Measurements from ENCODE around the gene SMCO4.

SMCO4 gene

DNA sequence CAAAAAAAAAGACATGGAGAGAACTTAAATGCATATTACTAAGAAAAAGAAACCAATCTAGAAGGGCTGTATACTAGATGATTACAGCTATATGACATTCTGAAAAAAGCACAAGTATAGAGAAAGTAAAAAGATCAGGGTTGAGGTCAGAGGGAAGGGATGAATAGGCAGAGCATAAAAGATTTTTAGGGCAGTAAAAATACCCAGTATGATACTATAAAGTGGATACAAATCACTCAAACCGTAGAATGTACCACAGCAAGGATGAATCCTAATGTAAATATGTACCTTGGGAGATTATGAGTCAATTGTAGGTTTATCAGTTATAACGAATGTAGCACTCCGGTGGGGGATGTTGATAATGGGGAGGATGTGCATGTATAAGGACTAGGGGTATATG, 29.4 kb upstream of the SMCO4 start:
- H3K4me1 ChIP-seq: no peaks in the 10 kb centered on the region
- no peak for DNase-seq
- no peaks in the 10 kb centered on the region for H3K36me3 ChIP-seq
- no peak overlapping the region for H3K4me3 ChIP-seq (ENCODE audit: low read depth, low read length)
- H3K27me3 ChIP-seq: no peaks in the 10 kb centered on the region
- no peaks in the 10 kb centered on the region for H3K9me3 ChIP-seq
- TF ChIP-seq, protein P1, sequence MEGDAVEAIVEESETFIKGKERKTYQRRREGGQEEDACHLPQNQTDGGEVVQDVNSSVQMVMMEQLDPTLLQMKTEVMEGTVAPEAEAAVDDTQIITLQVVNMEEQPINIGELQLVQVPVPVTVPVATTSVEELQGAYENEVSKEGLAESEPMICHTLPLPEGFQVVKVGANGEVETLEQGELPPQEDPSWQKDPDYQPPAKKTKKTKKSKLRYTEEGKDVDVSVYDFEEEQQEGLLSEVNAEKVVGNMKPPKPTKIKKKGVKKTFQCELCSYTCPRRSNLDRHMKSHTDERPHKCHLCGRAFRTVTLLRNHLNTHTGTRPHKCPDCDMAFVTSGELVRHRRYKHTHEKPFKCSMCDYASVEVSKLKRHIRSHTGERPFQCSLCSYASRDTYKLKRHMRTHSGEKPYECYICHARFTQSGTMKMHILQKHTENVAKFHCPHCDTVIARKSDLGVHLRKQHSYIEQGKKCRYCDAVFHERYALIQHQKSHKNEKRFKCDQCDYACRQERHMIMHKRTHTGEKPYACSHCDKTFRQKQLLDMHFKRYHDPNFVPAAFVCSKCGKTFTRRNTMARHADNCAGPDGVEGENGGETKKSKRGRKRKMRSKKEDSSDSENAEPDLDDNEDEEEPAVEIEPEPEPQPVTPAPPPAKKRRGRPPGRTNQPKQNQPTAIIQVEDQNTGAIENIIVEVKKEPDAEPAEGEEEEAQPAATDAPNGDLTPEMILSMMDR (IDR thresholded peaks at IDR 0.05; ENCODE audit: low read depth, low read length): no peak

DNA sequence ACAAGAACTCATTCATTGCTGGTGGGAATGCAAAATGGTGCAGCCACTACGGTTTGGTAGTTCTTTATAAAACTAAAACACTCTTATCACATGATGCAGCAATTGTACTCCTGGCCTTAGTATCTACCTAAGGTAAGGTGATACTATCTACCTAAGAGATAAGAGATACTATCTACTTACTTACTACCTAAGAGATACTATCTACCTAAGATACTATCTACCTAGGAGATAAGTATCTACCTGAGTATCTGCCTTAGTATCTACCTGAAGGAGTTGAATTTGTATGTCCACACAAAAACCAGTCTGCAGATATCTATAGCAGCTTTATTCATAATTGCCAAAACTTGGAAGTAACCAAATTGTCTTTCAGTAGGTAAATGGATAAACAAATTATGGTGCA, 29.0 kb upstream of the SMCO4 start:
- H3K9me3 ChIP-seq: no peaks in the 10 kb centered on the region
- no peak overlapping the region for H3K4me3 ChIP-seq (ENCODE audit: low read depth, low read length)
- no peak for DNase-seq
- no peaks in the 10 kb centered on the region for H3K36me3 ChIP-seq
- TF ChIP-seq, protein P1 (IDR thresholded peaks at IDR 0.05; ENCODE audit: low read depth, low read length): no peak
- H3K27me3 ChIP-seq: no peaks in the 10 kb centered on the region
- no peaks in the 10 kb centered on the region for H3K4me1 ChIP-seq

DNA sequence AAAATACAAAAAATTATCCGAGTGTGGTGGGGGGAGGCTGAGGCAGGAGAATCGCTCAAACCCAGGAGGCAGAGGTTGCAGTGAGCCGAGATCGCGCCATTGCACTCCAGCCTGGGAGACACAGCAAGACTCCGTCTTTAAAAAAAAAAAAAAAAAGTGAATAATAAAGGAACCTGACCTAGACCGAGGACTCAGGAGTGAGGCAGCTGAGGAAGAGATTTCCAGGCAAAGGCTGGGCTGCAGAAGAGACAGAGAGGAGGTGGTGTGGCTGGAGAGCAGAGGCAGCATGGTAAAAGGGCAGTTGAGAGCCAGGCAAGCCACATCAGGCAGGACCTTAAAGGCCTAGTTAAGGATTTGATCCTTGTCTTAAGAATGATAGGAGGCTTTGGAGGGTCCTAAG, 28.4 kb upstream of the SMCO4 start:
- TF ChIP-seq, protein P1 (IDR thresholded peaks at IDR 0.05; ENCODE audit: low read depth, low read length): no peak
- no peaks in the 10 kb centered on the region for H3K27me3 ChIP-seq
- H3K9me3 ChIP-seq: no peaks in the 10 kb centered on the region
- H3K4me3 ChIP-seq (ENCODE audit: low read depth, low read length): no peak overlapping the region
- H3K36me3 ChIP-seq: no peaks in the 10 kb centered on the region
- no peaks in the 10 kb centered on the region for H3K4me1 ChIP-seq
- no peak for DNase-seq

DNA sequence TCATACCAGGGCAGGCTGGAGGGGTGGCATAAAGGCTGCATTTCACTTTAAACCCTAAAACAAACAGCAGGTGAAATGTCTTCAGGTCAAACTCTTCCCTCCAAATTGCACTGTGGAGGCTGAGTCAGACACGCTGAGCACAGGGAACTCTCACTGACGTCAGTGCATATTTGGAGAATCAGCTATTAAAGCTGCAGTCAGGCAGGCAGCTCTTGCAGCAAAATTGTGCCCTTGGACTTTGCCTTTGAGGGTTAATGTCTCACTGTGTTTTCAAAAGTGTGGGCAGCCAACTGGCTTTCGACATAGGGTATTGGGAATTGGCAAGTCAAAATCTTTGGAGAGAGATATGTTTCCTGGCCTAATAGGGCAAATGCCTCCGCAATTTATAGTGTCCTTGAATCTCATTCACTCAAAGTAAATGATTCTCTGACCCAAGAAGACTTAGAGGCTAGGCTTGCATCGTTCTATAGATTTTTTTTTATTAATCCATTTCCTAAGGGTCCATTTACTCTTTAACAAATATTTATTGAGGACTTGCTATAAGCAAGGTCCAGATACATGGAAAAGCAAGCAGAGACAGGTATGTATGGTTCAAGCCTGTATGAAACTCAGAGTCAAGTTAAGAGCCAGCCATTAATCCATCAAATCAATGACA, 27.7 kb upstream of the SMCO4 start:
- Histone ChIP-seq H3K27me3 (no peaks in the 10 kb centered on the region), H3K9me3 (no peaks in the 10 kb centered on the region), H3K4me1 (no peaks in the 10 kb centered on the region), H3K36me3 (no peaks in the 10 kb centered on the region), H3K4me3 (ENCODE audit: low read depth, low read length) (no peak overlapping the region)
- DNase-seq: no peak
- TF ChIP-seq, protein P1 (IDR thresholded peaks at IDR 0.05; ENCODE audit: low read depth, low read length): no peak

DNA sequence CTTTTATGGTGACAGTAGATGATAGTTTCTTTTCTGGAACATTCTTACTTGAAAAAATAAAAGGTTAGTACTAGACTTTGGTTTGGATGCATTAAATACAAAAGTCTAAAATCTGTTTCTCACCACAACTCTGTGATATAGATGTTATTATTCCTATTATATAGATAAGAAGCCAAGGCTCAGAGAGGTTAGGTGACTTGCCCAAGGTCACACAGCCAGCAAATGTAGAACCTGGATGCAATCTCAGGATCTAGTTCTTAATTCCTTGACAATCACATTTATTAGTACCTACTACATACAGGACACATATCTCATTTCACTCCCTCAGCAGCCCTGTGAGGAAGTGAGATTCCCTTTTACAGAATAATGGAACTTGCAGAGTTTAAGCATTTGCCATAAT, 26.3 kb upstream of the SMCO4 start:
- no peak for DNase-seq
- Histone ChIP-seq H3K9me3 (no peaks in the 10 kb centered on the region), H3K4me3 (ENCODE audit: low read depth, low read length) (no peak overlapping the region), H3K36me3 (no peaks in the 10 kb centered on the region), H3K27me3 (no peaks in the 10 kb centered on the region), H3K4me1 (peaks cover 7% of the 10 kb centered on the region; the same call in 1 of the 2 replicates)
- TF ChIP-seq, protein P1 (IDR thresholded peaks at IDR 0.05; ENCODE audit: low read depth, low read length): no peak

DNA sequence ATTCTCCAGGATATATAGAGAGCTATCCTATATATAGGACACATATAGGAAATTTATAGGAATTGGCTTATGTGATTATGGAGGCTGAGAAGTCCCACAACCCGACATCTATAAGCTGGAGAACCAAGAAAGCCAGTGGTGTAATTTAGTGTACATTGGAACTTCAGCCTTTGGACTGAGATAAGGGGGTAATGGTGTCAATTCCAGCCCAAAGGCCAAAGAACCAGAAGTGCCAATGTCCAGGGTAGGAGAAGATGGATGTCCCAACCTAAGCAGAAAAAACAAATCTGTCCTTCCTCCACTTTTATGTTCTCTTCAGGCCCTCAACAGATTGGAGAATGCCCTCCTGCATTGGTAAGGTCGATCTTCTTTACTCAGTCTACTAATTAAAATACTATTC, 25.5 kb upstream of the SMCO4 start:
- Histone ChIP-seq H3K36me3 (no peaks in the 10 kb centered on the region), H3K4me1 (peaks cover 7% of the 10 kb centered on the region; the same call in 1 of the 2 replicates), H3K27me3 (no peaks in the 10 kb centered on the region), H3K9me3 (no peaks in the 10 kb centered on the region), H3K4me3 (ENCODE audit: low read depth, low read length) (no peak overlapping the region)
- TF ChIP-seq, protein P1 (IDR thresholded peaks at IDR 0.05; ENCODE audit: low read depth, low read length): no peak
- no peak for DNase-seq
